Superior temporal gyrus (tissue), 1 donor: ENCODE data around the gene EPX.
"Not testable (repeated sequence)": the region's sequence is repeated elsewhere in the genome, so short reads cannot be mapped to it uniquely, and the experiment has no call there.

Experiments used
- DNase-seq: peaks from one replicate; pipeline ENCODE4 v3.0.0-alpha.2; 2016; ENCODE audit errors: extremely low spot score

EPX gene, protein sequence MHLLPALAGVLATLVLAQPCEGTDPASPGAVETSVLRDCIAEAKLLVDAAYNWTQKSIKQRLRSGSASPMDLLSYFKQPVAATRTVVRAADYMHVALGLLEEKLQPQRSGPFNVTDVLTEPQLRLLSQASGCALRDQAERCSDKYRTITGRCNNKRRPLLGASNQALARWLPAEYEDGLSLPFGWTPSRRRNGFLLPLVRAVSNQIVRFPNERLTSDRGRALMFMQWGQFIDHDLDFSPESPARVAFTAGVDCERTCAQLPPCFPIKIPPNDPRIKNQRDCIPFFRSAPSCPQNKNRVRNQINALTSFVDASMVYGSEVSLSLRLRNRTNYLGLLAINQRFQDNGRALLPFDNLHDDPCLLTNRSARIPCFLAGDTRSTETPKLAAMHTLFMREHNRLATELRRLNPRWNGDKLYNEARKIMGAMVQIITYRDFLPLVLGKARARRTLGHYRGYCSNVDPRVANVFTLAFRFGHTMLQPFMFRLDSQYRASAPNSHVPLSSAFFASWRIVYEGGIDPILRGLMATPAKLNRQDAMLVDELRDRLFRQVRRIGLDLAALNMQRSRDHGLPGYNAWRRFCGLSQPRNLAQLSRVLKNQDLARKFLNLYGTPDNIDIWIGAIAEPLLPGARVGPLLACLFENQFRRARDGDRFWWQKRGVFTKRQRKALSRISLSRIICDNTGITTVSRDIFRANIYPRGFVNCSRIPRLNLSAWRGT

DNA sequence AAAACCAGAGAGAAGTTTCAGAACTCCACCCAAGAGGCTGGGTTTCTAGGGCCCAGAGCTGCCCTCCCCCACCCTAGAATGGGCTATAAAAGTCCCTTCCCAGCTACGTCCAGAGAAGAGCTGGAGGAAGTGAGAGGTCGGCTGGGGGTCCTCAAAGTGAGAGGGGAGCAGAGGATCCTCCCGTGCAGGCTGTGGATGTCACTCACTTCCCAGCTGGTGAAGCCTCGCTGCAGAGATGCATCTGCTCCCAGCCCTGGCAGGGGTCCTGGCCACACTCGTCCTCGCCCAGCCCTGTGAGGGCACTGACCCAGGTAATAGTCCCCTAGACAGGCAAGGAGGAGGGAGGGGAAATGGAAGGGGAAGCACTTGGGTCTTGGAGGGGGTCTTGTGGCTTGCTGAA lies at the start of gene EPX:
TSS of gene EPX (plus strand) at position 115 of the 400 bp plus-strand sequence. CDS start at position 236, 121 bp downstream.
- DNase-seq: no peak

GRCh38 chr17:58143335-58143734 lies 49.2 kb upstream of the EPX start:
- not testable (repeated sequence) for DNase-seq

- no peak for DNase-seq
These were observed 47.7 kb upstream of the EPX start for GRCh38 chr17:58144801-58145200.

- DNase-seq: no peak
These were observed 44.5 kb upstream of the EPX start, which contains the start of gene OR4D1 for GRCh38 chr17:58147930-58148434. Gene OR4D1, plus strand, starts transcription at chr17:58148384. Its CDS starts 6,770 bp downstream, at chr17:58155154.

DNA sequence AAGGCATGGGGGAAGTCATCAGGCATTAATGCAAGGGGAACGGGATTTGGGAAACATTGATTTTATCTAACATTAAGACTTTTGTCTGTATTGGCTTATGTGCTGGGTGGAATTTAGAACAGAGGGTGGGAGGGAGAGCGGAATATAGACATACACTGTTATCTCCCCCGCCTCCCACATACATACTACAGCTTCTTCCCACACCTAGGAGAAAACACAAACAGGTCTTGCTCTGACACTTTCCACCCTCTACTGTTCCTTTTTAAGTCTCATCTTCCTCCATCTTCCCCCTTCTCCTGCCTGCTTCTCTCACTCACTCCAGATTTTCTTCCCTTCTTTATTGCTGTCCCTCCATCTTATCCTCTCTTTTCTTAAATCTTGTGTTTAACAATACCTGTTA lies 43.9 kb upstream of the EPX start:
- DNase-seq: no peak

DNA sequence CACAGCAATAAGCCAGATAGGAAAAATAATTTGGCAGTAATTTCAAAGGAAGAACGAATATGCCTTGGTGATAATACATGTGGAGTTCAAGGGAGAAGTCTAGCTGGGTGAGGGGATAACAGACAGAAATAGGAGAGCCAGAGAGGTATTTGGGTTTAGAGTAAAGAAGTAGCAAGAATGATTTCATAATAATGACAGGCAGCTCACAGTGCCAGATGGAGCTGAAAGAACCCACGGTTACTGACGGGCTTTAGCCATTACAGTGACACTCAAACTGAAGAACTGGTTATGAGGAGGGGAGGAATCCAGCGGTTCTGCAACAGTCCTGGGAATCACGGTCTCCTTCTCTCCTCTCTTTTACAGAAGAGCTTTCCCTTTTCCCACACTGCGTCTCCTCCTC lies 42.1 kb upstream of the EPX start:
- no peak for DNase-seq

- no peak for DNase-seq
These were observed 39.5 kb upstream of the EPX start for GRCh38 chr17:58153046-58153445.

DNA sequence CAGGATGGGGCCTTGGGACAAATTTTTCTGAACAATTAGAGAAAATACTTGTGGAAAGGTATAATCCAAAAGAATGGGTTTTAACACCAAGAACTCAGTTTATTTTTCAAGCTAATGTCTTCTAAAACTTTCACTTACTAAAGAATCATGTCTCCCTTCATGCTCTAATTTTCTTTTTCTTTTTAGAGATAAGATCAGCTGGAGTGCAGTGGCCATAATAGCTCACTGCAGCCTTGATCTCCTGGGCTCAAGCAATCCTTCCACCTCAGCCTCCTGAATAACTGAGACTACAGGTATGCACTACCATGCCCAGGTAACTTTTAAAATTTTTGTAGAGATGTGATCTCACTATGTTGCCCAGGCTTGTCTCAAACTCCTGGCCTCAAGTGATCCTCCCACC lies 38.9 kb upstream of the EPX start:
- DNase-seq: no peak

- no peak for DNase-seq
These were observed 35.4 kb upstream of the EPX start for GRCh38 chr17:58156839-58157803.

GRCh38 chr17:58158181-58158580 lies 34.3 kb upstream of the EPX start:
- DNase-seq: no peak

- no peak for DNase-seq
These were observed 31.0 kb upstream of the EPX start for GRCh38 chr17:58161566-58161965.

DNA sequence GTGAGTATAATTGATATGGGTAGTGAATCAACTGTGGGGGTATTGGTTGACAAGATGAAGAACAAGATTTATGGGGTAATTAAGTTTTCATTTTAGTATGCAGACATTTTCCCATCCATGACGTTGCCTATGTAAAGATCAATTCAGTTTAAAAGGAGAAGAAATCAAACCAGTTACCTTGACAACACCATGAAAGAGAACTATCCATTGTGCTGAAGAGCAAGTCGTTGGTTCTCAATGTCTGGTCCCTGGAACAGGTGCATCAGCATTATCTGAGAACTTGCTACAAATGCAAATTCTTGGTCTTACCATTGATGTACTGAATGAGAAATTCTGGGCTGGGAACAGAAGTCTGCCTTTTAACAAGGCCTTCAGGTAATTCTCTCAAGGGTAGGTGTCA lies 26.5 kb upstream of the EPX start:
- DNase-seq: no peak

DNA sequence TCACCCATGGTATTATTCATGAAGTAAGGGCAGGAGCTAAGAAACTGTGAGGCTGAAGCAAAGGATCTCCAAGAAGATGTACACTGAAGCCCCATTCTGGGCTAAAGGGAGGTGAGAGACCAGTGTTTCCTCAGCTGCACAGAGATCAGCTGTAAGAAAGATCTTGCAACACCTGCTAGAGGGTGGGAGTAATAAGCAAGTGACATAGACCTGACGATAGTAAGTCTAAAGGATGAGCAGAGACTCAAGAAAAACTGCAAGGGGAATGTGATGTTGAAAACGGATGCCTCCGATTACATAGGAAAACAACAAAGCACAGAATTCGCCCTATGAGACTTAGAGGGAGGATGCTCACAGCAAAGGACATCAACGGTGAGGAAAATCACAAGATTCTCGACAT lies 25.8 kb upstream of the EPX start, which contains the start of gene OR4D2:
TSS of gene OR4D2 (plus strand) at position 301 of the 400 bp plus-strand sequence. CDS start 2,674 bp downstream, outside the sequence.
- no peak for DNase-seq

DNA sequence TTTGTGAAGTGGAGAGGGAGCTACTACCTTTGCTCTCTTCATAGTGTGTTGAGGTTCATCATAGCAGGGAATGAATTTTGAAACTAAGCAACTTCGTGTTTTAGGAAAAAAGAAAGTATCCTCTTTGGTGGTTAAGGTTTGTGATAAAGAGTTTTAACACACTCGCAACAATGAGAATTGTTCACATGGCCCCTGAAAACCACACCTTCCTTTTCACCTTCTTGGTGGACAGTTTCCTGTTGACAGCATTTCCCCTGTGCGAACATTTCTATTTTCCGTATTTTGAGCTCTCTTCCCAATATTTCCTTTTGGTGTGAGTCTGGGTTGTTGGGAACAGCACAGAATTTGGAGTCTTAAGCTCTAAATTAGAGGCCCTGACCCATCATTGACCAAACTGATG lies 21.9 kb upstream of the EPX start:
- DNase-seq: no peak

DNA sequence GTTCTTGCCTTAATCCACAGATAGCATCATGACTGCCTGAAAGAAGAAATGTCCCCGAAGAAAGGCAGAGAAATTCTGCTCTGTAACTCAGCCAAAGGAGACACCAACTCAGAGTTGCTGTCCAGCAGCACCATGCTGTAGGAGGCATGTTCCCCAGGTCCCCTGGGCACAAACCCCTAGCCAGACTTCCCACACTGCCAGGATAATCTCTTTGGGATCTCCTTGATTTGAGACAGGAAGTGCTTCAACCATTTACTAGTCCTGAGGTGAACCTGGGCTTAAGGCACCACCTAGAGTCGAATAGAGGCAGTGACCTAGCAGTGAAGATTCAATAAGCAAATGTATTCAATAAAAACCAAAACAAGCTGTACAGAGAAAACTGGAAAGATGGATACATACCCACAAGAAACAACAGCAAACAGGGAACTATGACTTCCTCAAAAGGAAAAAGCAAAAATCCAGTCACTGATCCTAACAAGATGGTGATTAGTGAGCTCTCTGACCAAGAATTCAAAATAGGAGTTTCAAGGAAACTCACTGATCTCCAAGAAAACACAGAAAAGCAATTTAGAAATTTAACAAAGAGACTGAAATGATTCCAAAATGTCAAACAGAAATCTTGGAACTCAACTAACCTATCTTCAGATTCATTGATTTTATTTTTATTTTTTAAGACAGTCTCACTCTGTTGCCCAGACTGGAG lies 20.0 kb upstream of the EPX start:
- DNase-seq: no peak

DNA sequence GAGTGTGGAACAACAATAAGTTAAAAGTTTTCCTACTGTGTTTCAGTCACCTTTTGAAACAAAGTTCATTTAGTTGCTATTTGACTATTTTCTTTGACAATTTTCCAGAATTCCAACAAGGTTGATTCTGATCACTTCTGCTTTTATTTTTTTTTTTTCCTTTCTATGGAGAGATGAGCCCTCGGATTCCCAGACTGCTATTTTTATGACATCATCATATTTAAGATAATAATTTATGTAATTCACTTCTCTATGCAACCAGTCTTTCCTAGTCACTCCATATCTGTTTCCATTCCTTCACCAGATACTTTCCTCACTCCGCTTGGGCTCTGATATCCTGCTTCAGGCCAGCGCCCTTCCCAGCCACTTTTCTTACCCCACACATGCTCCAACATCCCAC lies 17.7 kb upstream of the EPX start:
- DNase-seq: no peak

GRCh38 chr17:58176200-58176599 lies 16.3 kb upstream of the EPX start:
- no peak for DNase-seq

DNA sequence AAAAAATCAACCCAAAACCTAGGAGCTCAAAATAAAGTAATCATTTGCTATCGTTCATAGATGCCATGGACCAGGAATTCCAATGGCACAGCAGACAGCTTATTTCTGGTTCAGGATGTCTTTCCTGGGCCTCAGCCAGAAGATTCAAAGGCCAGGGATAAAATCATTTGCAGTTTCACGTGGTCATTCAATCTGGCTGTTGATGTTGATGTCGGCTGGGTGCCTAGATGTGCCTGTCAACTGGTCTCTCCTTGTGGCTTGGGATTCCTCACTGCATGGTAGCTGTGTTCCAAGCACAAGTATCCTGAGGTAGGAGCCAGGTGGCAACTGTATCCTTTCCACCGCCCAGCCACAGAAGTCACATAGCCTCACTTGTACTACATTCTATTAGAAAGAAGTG lies 10.7 kb upstream of the EPX start:
- DNase-seq: no peak

GRCh38 chr17:58183514-58183913 lies 9.0 kb upstream of the EPX start:
- no peak for DNase-seq

DNA sequence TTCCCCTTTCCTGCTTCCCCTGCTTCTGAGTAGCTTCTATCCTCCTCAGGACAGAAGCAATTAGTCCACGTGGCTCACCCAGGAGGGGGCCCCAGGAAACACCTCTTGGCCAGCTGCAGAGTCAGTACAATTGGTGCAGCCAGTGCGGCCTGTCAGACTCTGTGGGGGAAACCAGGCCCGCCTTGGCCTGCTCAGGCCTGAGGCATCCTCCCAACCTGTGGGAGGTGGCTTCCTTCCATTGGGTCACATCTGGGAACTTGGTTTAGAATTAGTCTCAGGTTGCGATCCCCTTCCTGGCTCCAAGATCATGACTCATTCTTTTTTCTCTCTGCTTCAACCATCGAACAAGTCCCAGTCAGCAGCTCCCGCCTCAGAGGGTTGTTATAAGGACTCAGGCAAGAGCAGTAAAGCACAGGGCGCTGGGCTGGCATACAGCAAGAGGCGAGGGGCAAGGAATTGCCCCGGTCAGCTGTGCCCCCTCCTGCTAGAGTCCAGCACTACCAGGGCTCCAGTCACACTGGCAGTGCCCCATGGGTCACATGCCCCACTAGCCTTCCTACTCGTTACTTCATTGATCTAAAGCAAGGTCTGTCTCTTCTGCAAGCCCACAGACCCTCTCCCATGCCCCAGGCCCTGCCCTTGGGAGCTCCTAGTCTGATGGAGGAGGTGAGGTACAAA lies 8.1 kb upstream of the EPX start:
- no peak for DNase-seq
